ENCODE results near the gene C20orf204. TPM values are rescaled to one million over a fixed set of nuclear protein-coding genes. Genes with fewer than 3 reads are reported as not detected.

C20orf204 gene
- total RNA-seq, 4 donors from 2014 or later = 0.40 to 1.6 (median 0.58) TPM; not detected in 1

DNA sequence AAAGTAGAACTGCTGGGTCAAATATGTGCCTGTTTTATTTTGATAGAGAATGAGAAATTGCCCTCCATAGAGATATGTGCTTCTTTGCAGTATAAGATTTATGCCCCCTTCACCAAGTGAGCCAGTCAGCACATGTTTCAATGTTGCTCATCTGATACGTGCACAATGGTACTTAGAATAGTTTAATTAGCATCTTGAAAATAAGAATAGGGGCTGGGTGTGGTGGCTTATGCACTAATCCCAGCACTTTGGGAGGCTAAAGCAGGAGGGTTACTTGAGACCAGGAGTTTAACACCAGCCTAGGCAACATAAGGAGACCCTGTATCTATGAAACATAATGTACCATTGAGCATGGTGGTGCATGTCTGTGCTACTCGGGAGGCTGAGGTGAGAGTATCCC is 20.3 kb upstream of the C20orf204 start:
- TF ChIP-seq EP300 (IDR thresholded peaks at IDR 0.05) (no peak), CTCF (IDR thresholded peaks at IDR 0.05) (no peak), POLR2A (IDR thresholded peaks at IDR 0.05) (no peak)
- ATAC-seq = no peak
- Histone ChIP-seq H3K36me3 (peaks cover 0 to 92% of the 10 kb centered on the region in 2 donors), H3K27ac (no peak overlapping the region), H3K4me1 (no peaks in the 10 kb centered on the region), H3K27me3 (no peaks in the 10 kb centered on the region), H3K4me3 (no peak overlapping the region), H3K9me3 (no peaks in the 10 kb centered on the region)
- WGBS, 2 donors (ENCODE audit: low coverage in 1 of 2) = 75 to 79% methylated on average over 2 of the region's 2 CpGs

GRCh38 chr20:64021124-64021975 is 14.6 kb upstream of the C20orf204 start:
- no peak for ATAC-seq
- TF ChIP-seq EP300 (IDR thresholded peaks at IDR 0.05) = no peak
- TF ChIP-seq POLR2A (IDR thresholded peaks at IDR 0.05) = no peak
- no peak for TF ChIP-seq CTCF (IDR thresholded peaks at IDR 0.05)
- TF ChIP-seq POLR2AphosphoS5 (IDR thresholded peaks at IDR 0.05) = no peak
- H3K4me3 ChIP-seq = no peak overlapping the region
- no peaks in the 10 kb centered on the region for H3K27me3 ChIP-seq
- 81 to 85% methylated on average over 11 of the region's 36 CpGs for WGBS, 2 donors (ENCODE audit: low coverage in 1 of 2)
- H3K9me3 ChIP-seq = no peaks in the 10 kb centered on the region
- H3K4me1 ChIP-seq = no peaks in the 10 kb centered on the region
- no peak overlapping the region for H3K27ac ChIP-seq
- peaks cover 0 to 100% of the 10 kb centered on the region in 2 donors for H3K36me3 ChIP-seq

- no peak for ATAC-seq
- TF ChIP-seq CTCF (IDR thresholded peaks at IDR 0.05) (no peak), POLR2AphosphoS5 (IDR thresholded peaks at IDR 0.05) (no peak), POLR2A (IDR thresholded peaks at IDR 0.05) (no peak), EP300 (IDR thresholded peaks at IDR 0.05) (no peak)
- Histone ChIP-seq H3K36me3 (peaks cover 0 to 100% of the 10 kb centered on the region in 2 donors), H3K9me3 (no peaks in the 10 kb centered on the region), H3K27me3 (no peaks in the 10 kb centered on the region), H3K4me1 (no peaks in the 10 kb centered on the region), H3K4me3 (no peak overlapping the region), H3K27ac (no peak overlapping the region)
- WGBS, 2 donors (ENCODE audit: low coverage in 1 of 2) = 100% methylated on average over 7 of the region's 17 CpGs; no CpG with 5 or more reads in 1 of the 2 donors
These were observed 13.2 kb upstream of the C20orf204 start for GRCh38 chr20:64022671-64023360.

DNA sequence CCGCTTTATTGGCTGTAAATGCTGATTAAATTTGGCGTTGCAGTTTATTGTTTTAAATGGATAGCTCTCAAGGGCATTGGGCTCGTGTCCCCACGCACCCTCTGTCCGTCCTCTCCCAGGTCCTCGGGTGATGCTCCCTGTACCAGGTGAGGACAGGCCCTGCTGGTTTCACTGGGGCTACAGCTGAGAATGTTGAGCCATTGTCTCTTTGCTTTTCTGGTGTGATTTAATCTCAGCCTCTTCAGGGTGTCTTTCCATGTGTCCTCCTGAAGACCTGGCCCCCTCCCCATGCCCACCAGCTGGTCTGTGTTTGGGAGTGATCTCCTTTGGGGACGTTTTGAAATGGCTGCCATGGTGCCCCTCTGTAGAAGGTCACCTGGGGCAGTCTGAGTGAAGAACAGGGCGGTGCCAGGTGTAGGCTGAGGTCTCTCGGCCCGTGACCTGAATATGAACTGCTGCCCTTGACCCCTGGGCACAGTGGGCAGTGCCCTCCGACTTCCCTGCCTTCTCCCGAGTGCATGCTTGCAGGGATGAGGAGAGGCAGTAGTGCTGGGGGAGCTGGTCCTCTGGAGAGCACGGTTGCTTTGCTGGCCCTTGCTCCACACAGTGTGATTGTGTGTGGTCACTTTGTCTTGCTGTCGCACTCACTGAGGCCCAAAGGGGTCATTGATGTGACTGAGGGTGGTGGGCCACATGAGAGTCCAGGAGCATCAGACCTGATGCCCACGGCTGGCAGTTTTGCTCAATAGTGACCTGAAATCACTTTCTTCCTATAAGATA is 12.4 kb upstream of the C20orf204 start:
- Histone ChIP-seq H3K27me3 (no peaks in the 10 kb centered on the region), H3K4me1 (no peaks in the 10 kb centered on the region), H3K36me3 (peaks cover 0 to 100% of the 10 kb centered on the region in 2 donors), H3K9me3 (no peaks in the 10 kb centered on the region), H3K4me3 (no peak overlapping the region), H3K27ac (no peak overlapping the region)
- 83 to 84% methylated on average over 1 to 6 of the region's 15 CpGs for WGBS, 2 donors (ENCODE audit: low coverage in 1 of 2)
- ATAC-seq = no peak
- TF ChIP-seq POLR2A (IDR thresholded peaks at IDR 0.05) (no peak), POLR2AphosphoS5 (IDR thresholded peaks at IDR 0.05) (no peak), EP300 (IDR thresholded peaks at IDR 0.05) (no peak), CTCF (IDR thresholded peaks at IDR 0.05) (no peak)
